H9 (cell line): ENCODE measurements around the gene ADAM19. TPM values are rescaled to one million over a fixed set of nuclear protein-coding genes. Genes with fewer than 3 reads are reported as not detected.

Experiments used
- DNase-seq: peaks from one replicate; pipeline ENCODE4 v3.0.0-alpha.2; 2017
- H2AFZ ChIP-seq: one replicate; pipeline ENCODE4 v1.6.1; 2013; ENCODE audit warnings: mild to moderate bottlenecking, low read length, control low read depth, moderate library complexity
- H2AK5ac ChIP-seq: 2 replicates; pipeline ENCODE4 v1.6.1; 2013; ENCODE audit warnings: low read length, control low read depth, mixed read lengths; ENCODE audit not compliant: insufficient read length
- H2BK120ac ChIP-seq: one replicate; pipeline ENCODE4 v1.6.1; 2013; ENCODE audit warnings: low read depth, mild to moderate bottlenecking, low read length, control low read depth, inconsistent platforms; ENCODE audit not compliant: poor library complexity, severe bottlenecking
- H2BK12ac ChIP-seq: 2 replicates; pipeline ENCODE4 v1.6.1; 2013; ENCODE audit warnings: low read length, control low read depth, mixed read lengths, low read depth; ENCODE audit not compliant: insufficient read length
- H2BK15ac ChIP-seq: 2 replicates; pipeline ENCODE4 v1.6.1; 2013; ENCODE audit warnings: low read depth, low read length, control low read depth
- H2BK20ac ChIP-seq: one replicate; pipeline ENCODE4 v1.6.1; 2013; ENCODE audit warnings: low read depth, mild to moderate bottlenecking, low read length, control low read depth, inconsistent platforms; ENCODE audit not compliant: poor library complexity, severe bottlenecking
- H2BK5ac ChIP-seq: 2 replicates; pipeline ENCODE4 v1.6.1; 2013; ENCODE audit warnings: low read length, control low read depth, mixed read lengths; ENCODE audit not compliant: insufficient read length
- H3K14ac ChIP-seq: 2 replicates; pipeline ENCODE4 v1.6.1; 2013; ENCODE audit warnings: low read length, control low read depth; ENCODE audit not compliant: insufficient read depth
- H3K18ac ChIP-seq: 2 replicates; pipeline ENCODE4 v1.6.1; 2013; ENCODE audit warnings: low read depth, mild to moderate bottlenecking, mixed read lengths, low read length, control low read depth; ENCODE audit not compliant: insufficient read length
- H3K23ac ChIP-seq: 2 replicates; pipeline ENCODE4 v1.6.1; 2013; ENCODE audit warnings: low read length, control low read depth, mixed read lengths, low read depth; ENCODE audit not compliant: insufficient read length
- H3K23me2 ChIP-seq: 2 replicates; pipeline ENCODE4 v1.6.1; 2013; ENCODE audit warnings: low read depth, mild to moderate bottlenecking, mixed read lengths, low read length, control low read depth; ENCODE audit not compliant: insufficient read length, poor library complexity, severe bottlenecking
- H3K27ac ChIP-seq: 2 replicates; pipeline ENCODE4 v1.5.1; 2013; ENCODE audit warnings: low read length, control low read depth, mixed read lengths, low read depth; ENCODE audit not compliant: insufficient read length
- H3K27me3 ChIP-seq: 2 replicates; pipeline ENCODE4 v1.6.1; 2013; ENCODE audit warnings: low read length, control low read depth, inconsistent platforms; ENCODE audit not compliant: insufficient read depth
- H3K4ac ChIP-seq: 2 replicates; pipeline ENCODE4 v1.6.1; 2013; ENCODE audit warnings: low read depth, mild to moderate bottlenecking, control low read depth, inconsistent platforms, low read length, moderate library complexity
- H3K4me1 ChIP-seq: 2 replicates; pipeline ENCODE4 v1.6.1; 2013; ENCODE audit warnings: low read length, control low read depth, inconsistent platforms; ENCODE audit not compliant: insufficient read depth
- H3K4me2 ChIP-seq: 2 replicates; pipeline ENCODE4 v1.6.1; 2013; ENCODE audit warnings: low read length, control low read depth, mixed read lengths; ENCODE audit not compliant: insufficient read length, insufficient read depth
- H3K56ac ChIP-seq: 2 replicates; pipeline ENCODE4 v1.6.1; 2013; ENCODE audit warnings: low read depth, mild to moderate bottlenecking, mixed read lengths, low read length, control low read depth; ENCODE audit not compliant: insufficient read length
- H3K79me1 ChIP-seq: 2 replicates; pipeline ENCODE4 v1.6.1; 2013; ENCODE audit warnings: low read depth, mild to moderate bottlenecking, moderate library complexity, low read length, control low read depth, inconsistent platforms; ENCODE audit not compliant: insufficient read depth, poor library complexity, severe bottlenecking
- H3K79me2 ChIP-seq: 2 replicates; pipeline ENCODE4 v1.6.1; 2013; ENCODE audit warnings: low read length, control low read depth, inconsistent platforms; ENCODE audit not compliant: insufficient read depth
- H3K9ac ChIP-seq: 2 replicates; pipeline ENCODE4 v1.6.1; 2013; ENCODE audit warnings: low read length, control low read depth, mixed read lengths; ENCODE audit not compliant: insufficient read length; ENCODE audit errors: extremely low read depth
- H3K9me3 ChIP-seq: one replicate; pipeline ENCODE4 v1.6.1; 2013; ENCODE audit warnings: low read depth, low read length, inconsistent platforms; ENCODE audit not compliant: control insufficient read depth
- H3T11ph ChIP-seq: one replicate; pipeline ENCODE4 v1.6.1; 2013; ENCODE audit warnings: mild to moderate bottlenecking, low read length, control low read depth, inconsistent platforms
- H4K20me1 ChIP-seq: one replicate; pipeline ENCODE4 v1.6.1; 2013; ENCODE audit not compliant: control insufficient read depth, insufficient read length, insufficient read depth
- H4K5ac ChIP-seq: 2 replicates; pipeline ENCODE4 v1.6.1; 2013; ENCODE audit warnings: low read depth, mild to moderate bottlenecking, mixed read lengths, low read length, control low read depth; ENCODE audit not compliant: insufficient read length
- H4K8ac ChIP-seq: replicated peaks from 2 replicates; pipeline ENCODE4 v1.6.1; 2013; ENCODE audit warnings: low read length, control low read depth, mixed read lengths, low read depth; ENCODE audit not compliant: insufficient read length
- H4K91ac ChIP-seq: 2 replicates; pipeline ENCODE4 v1.6.1; 2013; ENCODE audit warnings: low read depth, mild to moderate bottlenecking, moderate library complexity, mixed read lengths, low read length, control low read depth; ENCODE audit not compliant: insufficient read length
- H3K27ac Mint-ChIP-seq, 3 experiments: 2 replicates in 2 of 3; 3 replicates in 1 of 3; pipeline ENCODE4 v1.8.0; 2020 to 2021; ENCODE audit warnings: mixed read lengths in 3 of 3, mild to moderate bottlenecking in 1 of 3, moderate library complexity in 1 of 3
- H3K27me3 Mint-ChIP-seq: 2 replicates; pipeline ENCODE4 v1.8.0; 2021; ENCODE audit warnings: low read depth, mild to moderate bottlenecking, moderate library complexity, mixed read lengths
- H3K36me3 Mint-ChIP-seq, 3 experiments: 2 replicates in 2 of 3; 3 replicates in 1 of 3; pipeline ENCODE4 v1.8.0; 2020 to 2021; ENCODE audit warnings: low read depth in 3 of 3, mixed read lengths in 3 of 3; ENCODE audit not compliant: insufficient read depth in 1 of 3
- H3K4me1 Mint-ChIP-seq, 2 experiments: 2 replicates each; pipeline ENCODE4 v1.8.0; 2020; ENCODE audit warnings: mixed read lengths in 2 of 2
- H3K4me3 Mint-ChIP-seq, 2 experiments: 2 replicates in 1 of 2; 3 replicates in 1 of 2; pipeline ENCODE4 v1.8.0; 2020 to 2021; ENCODE audit warnings: mild to moderate bottlenecking in 2 of 2, mixed read lengths in 2 of 2, moderate library complexity in 1 of 2
- H3K9me3 Mint-ChIP-seq, 2 experiments: 2 replicates in 1 of 2; 3 replicates in 1 of 2; pipeline ENCODE4 v1.8.0; 2020; ENCODE audit warnings: mild to moderate bottlenecking in 2 of 2, mixed read lengths in 2 of 2, moderate library complexity in 1 of 2
- CTCF ChIP-seq: fragments of 200-600 bp; sonication (generic); conservative IDR thresholded peaks from 3 replicates; pipeline ENCODE4 v1.8.0; 2021; ENCODE audit warnings: antibody characterized with exemption, mild to moderate bottlenecking
- WGBS: extraction: QIAGEN DNeasy Blood & Tissue Kit; methylation state at CpG from one replicate; pipeline ENCODE4 v1.1.7; 2013; ENCODE audit warnings: missing lambda C conversion rate, low lambda C conversion rate, mixed read lengths; ENCODE audit not compliant: insufficient read length; ENCODE audit errors: extremely low coverage; 5-methylcytosine and 5-hydroxymethylcytosine counted together
- long read RNA-seq: library from polyadenylated mRNA; unstranded; transcript quantifications from one replicate; pipeline ENCODE4 v2.0.0, GENCODE V29; 2020
- total RNA-seq: library from RNA; stranded (reverse); gene quantifications from 2 replicates; pipeline ENCODE4 v1.2.1, GENCODE V29; 2021

ADAM19 gene
- total RNA-seq = 9.5 and 9.9 TPM in 2 replicates
- long read RNA-seq, full-length matches to known transcripts = 2 of 4 reads
- long read RNA-seq, partial matches to known transcripts = 0 of 4 reads
- long read RNA-seq, other reads (novel, unspliced or antisense) = 2 of 4 reads

- H2BK12ac ChIP-seq = no peak within 1 kb of the TSS
- H3T11ph ChIP-seq = no peak within 1 kb of the TSS
- H3K18ac ChIP-seq = peak within 1 kb of the TSS; percentile 63
- Mint-ChIP-seq H3K36me3 (peaks cover 0 to 2% (median 0%) of the 10 kb centered on the region in 3 experiments; a peak in 1 of 7 replicates), H3K4me1 (peaks cover 40 to 46% of the 10 kb centered on the region in 2 experiments), H3K27ac (peak within 1 kb of the TSS; percentile 55 to 73 (median 56); a peak in 4 of 7 replicates), H3K27me3 (peaks cover 28% of the 10 kb centered on the region), H3K4me3 (peak within 1 kb of the TSS; percentile 91 to 96), H3K9me3 (no peaks in the 10 kb centered on the region; a peak in 1 of 5 replicates)
- no peak within 1 kb of the TSS for H2AK5ac ChIP-seq
- H4K8ac ChIP-seq = no peak within 1 kb of the TSS
- no peak within 1 kb of the TSS for H2BK120ac ChIP-seq
- H2BK20ac ChIP-seq = no peak within 1 kb of the TSS
- H4K20me1 ChIP-seq = no peaks in the 10 kb centered on the region
- H3K9ac ChIP-seq = peak within 1 kb of the TSS; percentile 5
- no peak within 1 kb of the TSS for H2BK15ac ChIP-seq
- H3K9me3 ChIP-seq = no peaks in the 10 kb centered on the region
- H3K4me2 ChIP-seq = peak within 1 kb of the TSS; percentile 57
- peak within 1 kb of the TSS; percentile 73; the same call in 1 of the 2 replicates for H3K14ac ChIP-seq
- H2BK5ac ChIP-seq = no peak within 1 kb of the TSS
- H3K4ac ChIP-seq = no peak within 1 kb of the TSS
- peaks cover 3% of the 10 kb centered on the region for H3K23me2 ChIP-seq
- WGBS = no CpG with 5 or more reads among the region's 63 CpGs
- DNase-seq = peak; percentile 84
- H4K5ac ChIP-seq = no peak within 1 kb of the TSS
- H2AFZ ChIP-seq = no peak within 1 kb of the TSS
- no peaks in the 10 kb centered on the region for H3K79me1 ChIP-seq
- no peaks in the 10 kb centered on the region; the same call in 1 of the 2 replicates for H3K4me1 ChIP-seq
- no peak within 1 kb of the TSS for H4K91ac ChIP-seq
- no peaks in the 10 kb centered on the region; the same call in 1 of the 2 replicates for H3K27me3 ChIP-seq
- no peak within 1 kb of the TSS for H3K27ac ChIP-seq
- no peaks in the 10 kb centered on the region for H3K79me2 ChIP-seq
- no peak for TF ChIP-seq CTCF
- no peak within 1 kb of the TSS for H3K23ac ChIP-seq
- H3K56ac ChIP-seq = no peak within 1 kb of the TSS
These were observed at the start of gene ADAM19 for GRCh38 chr5:157575381-157576020. Gene ADAM19, minus strand, starts transcription at chr5:157575775. Its CDS starts 79 bp downstream, at chr5:157575696.
